Bronchial epithelial cell (primary cell): ENCODE results near the gene PRDM7. TPM values are rescaled to one million over a fixed set of nuclear protein-coding genes. Genes with fewer than 3 reads are reported as not detected.

Experiments used
- DNase-seq: peaks from one replicate; pipeline ENCODE4 v3.0.0-alpha.2; 2010; ENCODE audit warnings: low read depth
- FAIRE-seq: peaks from 2 replicates; lab custom pipeline; 2011; peaks lifted over from hg19 to GRCh38; lab: Jason Lieb, UNC
- H3K27me3 ChIP-seq: 2 replicates; pipeline ENCODE4 v1.5.1; 2011; ENCODE audit warnings: low read length; ENCODE audit not compliant: control insufficient read depth, insufficient read depth
- H3K36me3 ChIP-seq: 2 replicates; pipeline ENCODE4 v1.5.1; 2011; ENCODE audit warnings: low read length; ENCODE audit not compliant: control insufficient read depth, insufficient read depth
- H3K4me3 ChIP-seq: 2 replicates; pipeline ENCODE4 v1.5.1; 2011; ENCODE audit warnings: mild to moderate bottlenecking, low read depth, low read length, control low read depth
- CTCF ChIP-seq: IDR thresholded peaks from 2 replicates; pipeline ENCODE4 v1.5.1; 2011; ENCODE audit warnings: mild to moderate bottlenecking, moderate library complexity, low read length, control low read depth, inconsistent platforms; ENCODE audit not compliant: insufficient read depth, severe bottlenecking
- total RNA-seq: library from RNA; depleted of rRNA; stranded (reverse); fragments of >200 nt; gene quantifications from 2 replicates; pipeline ENCODE4 v1.2.1, GENCODE V29; 2014

Gene PRDM7
- total RNA-seq, 1 donor from 2014 or later: not detected

- H3K4me3 ChIP-seq: no peak overlapping the region
- DNase-seq (no peak), FAIRE-seq (no peak)
- no peaks in the 10 kb centered on the region for H3K36me3 ChIP-seq
- TF ChIP-seq CTCF: no peak
- no peaks in the 10 kb centered on the region for H3K27me3 ChIP-seq
Observed at GRCh38 chr16:90055371-90055770, 21.8 kb downstream of the PRDM7 start.

- no peak for FAIRE-seq
- Histone ChIP-seq H3K36me3 (no peaks in the 10 kb centered on the region), H3K27me3 (no peaks in the 10 kb centered on the region), H3K4me3 (no peak overlapping the region)
- no peak for TF ChIP-seq CTCF
- DNase-seq: no peak
Observed at GRCh38 chr16:90054554-90054953, 22.6 kb downstream of the PRDM7 start.

- no peak overlapping the region for H3K4me3 ChIP-seq
- H3K27me3 ChIP-seq: no peaks in the 10 kb centered on the region
- FAIRE-seq (no peak), DNase-seq (no peak)
- TF ChIP-seq CTCF: no peak
- H3K36me3 ChIP-seq: no peaks in the 10 kb centered on the region
Observed at GRCh38 chr16:90053902-90054500, 23.1 kb downstream of the PRDM7 start.

- Histone ChIP-seq H3K4me3 (no peak overlapping the region), H3K36me3 (no peaks in the 10 kb centered on the region), H3K27me3 (peaks cover 2% of the 10 kb centered on the region)
- TF ChIP-seq CTCF: no peak
- no peak for DNase-seq
- no peak for FAIRE-seq
Observed at GRCh38 chr16:90050969-90051368, 26.2 kb downstream of the PRDM7 start.

- FAIRE-seq: no peak
- TF ChIP-seq CTCF: no peak
- H3K4me3 ChIP-seq: no peak overlapping the region
- DNase-seq: no peak
- no peaks in the 10 kb centered on the region for H3K36me3 ChIP-seq
- H3K27me3 ChIP-seq: peaks cover 2% of the 10 kb centered on the region
Observed at GRCh38 chr16:90048737-90049330, 28.3 kb downstream of the PRDM7 start.

- H3K36me3 ChIP-seq: no peaks in the 10 kb centered on the region
- H3K4me3 ChIP-seq: no peak overlapping the region
- FAIRE-seq: no peak
- no peak for DNase-seq
- TF ChIP-seq CTCF: no peak
- peaks cover 2% of the 10 kb centered on the region for H3K27me3 ChIP-seq
Observed at GRCh38 chr16:90048347-90048722, 28.8 kb downstream of the PRDM7 start.
